ENCODE results near the gene FAP.

GRCh38 chr2:162199913-162200312, 43.3 kb downstream of the FAP start:
- no peak for TF ChIP-seq FOXP2 (optimal IDR thresholded peaks at IDR 0.05; ENCODE audit: borderline replicate concordance, extremely low read depth, extremely low read length, insufficient read depth)
- no peak for TF ChIP-seq TAF1 (IDR thresholded peaks at IDR 0.05; ENCODE audit: borderline replicate concordance, insufficient read depth, low read length)
- TF ChIP-seq REST (IDR thresholded peaks at IDR 0.05; ENCODE audit: insufficient read depth in 1 of 2, low read depth in 2 of 2, low read length in 2 of 2): no peak
- no peak for TF ChIP-seq POLR2AphosphoS5 (IDR thresholded peaks at IDR 0.05; ENCODE audit: low read depth, low read length)
- no peak for TF ChIP-seq SIN3A (IDR thresholded peaks at IDR 0.05; ENCODE audit: borderline replicate concordance, insufficient read depth, low read length)
